Glutamatergic neuron (in vitro differentiated cells): ENCODE results near the gene ZFP36L2. TPM values are rescaled to one million over a fixed set of nuclear protein-coding genes. Genes with fewer than 3 reads are reported as not detected.

Source experiments
- DNase-seq: peaks from one replicate; pipeline ENCODE4 v3.0.0; 2022
- H3K27ac Mint-ChIP-seq: one replicate; pipeline ENCODE4 v1.8.0; 2020; ENCODE audit warnings: mild to moderate bottlenecking, mixed read lengths, inconsistent platforms; ENCODE audit not compliant: unreplicated experiment
- H3K27me3 Mint-ChIP-seq: one replicate; pipeline ENCODE4 v1.8.0; 2020; ENCODE audit warnings: mild to moderate bottlenecking, moderate library complexity, mixed read lengths, inconsistent platforms; ENCODE audit not compliant: unreplicated experiment
- H3K36me3 Mint-ChIP-seq: one replicate; pipeline ENCODE4 v1.8.0; 2020; ENCODE audit warnings: mild to moderate bottlenecking, mixed read lengths, inconsistent platforms; ENCODE audit not compliant: unreplicated experiment
- H3K4me1 Mint-ChIP-seq: one replicate; pipeline ENCODE4 v1.8.0; 2020; ENCODE audit warnings: mild to moderate bottlenecking, low read depth, mixed read lengths, inconsistent platforms; ENCODE audit not compliant: unreplicated experiment
- H3K4me3 Mint-ChIP-seq: one replicate; pipeline ENCODE4 v1.8.0; 2020; ENCODE audit warnings: mild to moderate bottlenecking, mixed read lengths, inconsistent platforms; ENCODE audit not compliant: unreplicated experiment
- H3K9me3 Mint-ChIP-seq: one replicate; pipeline ENCODE4 v1.8.0; 2020; ENCODE audit warnings: mild to moderate bottlenecking, moderate library complexity, mixed read lengths, inconsistent platforms; ENCODE audit not compliant: unreplicated experiment
- CTCF ChIP-seq: fragments of 200-600 bp; sonication (generic); IDR thresholded peaks from one replicate; pipeline ENCODE4 v1.5.0; 2021; ENCODE audit not compliant: partially characterized antibody, unreplicated experiment
- total RNA-seq: library from RNA; stranded (reverse); fragmentation: NEBNext Ultra II Directional; extraction: Animal tissue kit (Norgen Biotek cat#: 25700); gene quantifications from one replicate; pipeline ENCODE4 v1.2.1, GENCODE V29; 2021; ENCODE audit not compliant: unreplicated experiment

Gene ZFP36L2
- total RNA-seq, 1 donor from 2014 or later, result 0.88 TPM

GRCh38 chr2:43221763-43222474 is 4.5 kb downstream of the ZFP36L2 start:
- Mint-ChIP-seq H3K9me3 (peaks cover 6% of the 10 kb centered on the region), H3K27me3 (peaks cover 6% of the 10 kb centered on the region), H3K36me3 (no peaks in the 10 kb centered on the region), H3K27ac (peak overlapping the region; percentile 89), H3K4me3 (peak overlapping the region; percentile 67), H3K4me1 (peaks cover 29% of the 10 kb centered on the region)
- no peak for TF ChIP-seq CTCF
- peak; percentile 82 for DNase-seq

DNA sequence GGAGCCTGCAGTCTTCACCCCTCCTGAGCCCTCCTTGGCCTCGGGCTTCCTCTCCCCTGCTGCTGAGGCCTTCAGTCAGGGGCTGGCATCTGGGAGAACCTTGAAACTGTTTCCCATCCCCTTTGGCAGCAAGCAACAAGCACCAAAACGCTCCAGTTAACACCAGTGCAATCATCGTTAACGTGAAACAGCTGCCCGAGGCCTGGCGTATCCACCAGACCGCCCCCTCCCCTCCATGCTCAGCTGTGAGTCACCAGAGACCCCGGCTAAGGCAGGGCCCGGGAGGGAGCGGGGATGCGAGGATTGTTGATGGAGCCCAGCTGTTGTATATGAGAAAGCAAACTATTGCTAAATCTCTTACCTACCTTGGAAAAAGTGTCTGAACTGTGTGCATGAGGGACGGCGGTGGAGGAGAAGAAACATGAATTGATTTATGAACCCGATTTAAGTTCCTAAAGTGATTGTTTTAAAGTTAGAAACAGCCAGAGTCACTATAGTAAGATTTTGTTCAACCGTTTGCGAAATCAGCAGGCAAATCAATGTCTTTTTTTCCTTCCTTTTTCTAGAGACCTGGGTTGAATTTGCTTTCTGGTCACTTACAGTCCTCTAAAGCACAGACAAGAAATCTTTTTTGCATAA is 5.2 kb downstream of the ZFP36L2 start:
- Mint-ChIP-seq H3K9me3 (peaks cover 6% of the 10 kb centered on the region), H3K4me1 (peaks cover 29% of the 10 kb centered on the region), H3K4me3 (peak overlapping the region; percentile 14), H3K27ac (peak overlapping the region; percentile 89), H3K36me3 (no peaks in the 10 kb centered on the region), H3K27me3 (peaks cover 6% of the 10 kb centered on the region)
- peak; percentile 70 for DNase-seq
- TF ChIP-seq CTCF, result no peak

DNA sequence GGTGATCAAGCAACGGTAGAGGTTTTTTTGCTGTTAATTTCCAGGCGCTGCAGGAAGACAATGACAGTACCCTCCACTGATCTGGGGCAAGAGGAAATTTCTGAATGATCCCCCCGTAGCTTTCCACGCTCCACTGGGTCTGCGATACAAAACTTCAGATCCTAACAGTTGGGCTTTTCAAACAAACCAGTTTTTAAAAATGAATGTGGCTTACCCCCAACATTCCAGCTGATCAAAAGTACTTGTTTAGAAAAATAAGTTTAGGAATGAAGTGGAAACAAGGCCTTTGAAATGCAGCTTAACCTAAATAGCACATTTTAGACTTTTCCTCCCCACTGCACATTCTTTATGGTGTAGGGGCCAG is 5.7 kb downstream of the ZFP36L2 start:
- H3K4me1 Mint-ChIP-seq, result peaks cover 29% of the 10 kb centered on the region
- H3K9me3 Mint-ChIP-seq, result peaks cover 6% of the 10 kb centered on the region
- TF ChIP-seq CTCF, result no peak
- H3K27ac Mint-ChIP-seq, result peak overlapping the region; percentile 56
- no peak overlapping the region for H3K4me3 Mint-ChIP-seq
- no peak for DNase-seq
- no peaks in the 10 kb centered on the region for H3K36me3 Mint-ChIP-seq
- peaks cover 6% of the 10 kb centered on the region for H3K27me3 Mint-ChIP-seq

GRCh38 chr2:43220229-43220751 is 6.1 kb downstream of the ZFP36L2 start:
- Mint-ChIP-seq H3K4me1 (peaks cover 29% of the 10 kb centered on the region), H3K9me3 (peaks cover 6% of the 10 kb centered on the region), H3K4me3 (no peak overlapping the region), H3K27ac (peak overlapping the region; percentile 18), H3K36me3 (no peaks in the 10 kb centered on the region), H3K27me3 (peaks cover 6% of the 10 kb centered on the region)
- no peak for DNase-seq
- TF ChIP-seq CTCF, result no peak
